ENCODE results near the gene SDHAF3.

SDHAF3 gene

DNA sequence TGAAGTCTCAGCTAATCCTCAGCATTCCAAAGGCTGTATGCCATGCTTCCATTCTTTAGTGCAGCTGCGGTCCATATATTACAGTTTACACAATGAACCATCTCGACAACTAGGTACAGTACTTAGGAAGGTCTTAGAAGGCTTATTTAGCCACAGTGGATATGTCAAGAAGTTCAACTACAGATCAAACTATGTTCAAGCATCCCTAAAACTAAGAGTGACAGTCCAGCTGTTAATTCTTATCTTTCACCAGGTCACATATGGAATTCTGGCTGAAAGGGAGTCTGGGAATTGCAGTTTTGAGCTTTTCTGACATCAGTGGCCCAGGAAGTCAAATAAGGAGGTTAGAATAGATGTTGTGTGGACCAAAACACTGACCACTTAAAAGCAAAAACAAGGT, 106.8 kb downstream of the SDHAF3 start:
- DNase-seq = no peak

DNA sequence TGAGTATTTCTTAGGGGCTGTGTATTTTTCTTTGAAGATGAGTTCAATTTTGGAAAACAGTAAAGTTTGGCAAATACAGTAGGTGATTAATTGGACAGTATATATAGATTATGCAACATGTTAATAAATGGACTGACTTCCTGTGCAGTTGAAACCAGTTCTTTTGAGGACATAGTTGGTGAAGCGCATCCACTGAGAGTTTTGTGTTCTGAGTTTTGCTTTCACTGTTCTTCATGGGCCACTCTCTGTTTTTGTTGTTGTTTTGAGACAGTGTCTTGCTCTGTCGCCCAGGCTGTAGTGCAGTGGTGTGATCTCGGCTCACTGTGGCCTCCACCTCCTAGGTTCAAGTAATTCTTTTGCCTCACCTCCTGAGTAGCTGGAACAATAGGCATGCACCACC, 109.0 kb downstream of the SDHAF3 start:
- DNase-seq = no peak

Measured in stimulated activated CD4-positive, alpha-beta T cell treated with anti-CD3 and anti-CD28 coated beads, Interleukin-2, amount 100 ng/mL, for 24 hours (primary cell).